Adrenal gland (tissue), 12 donors: ENCODE results near the gene PIGU. TPM values are rescaled to one million over a fixed set of nuclear protein-coding genes. Genes with fewer than 3 reads are reported as not detected.
"Not testable (repeated sequence)": the region's sequence is repeated elsewhere in the genome, so short reads cannot be mapped to it uniquely, and the experiment has no call there.

Experiments
- DNase-seq, 7 donors: peaks; one replicate each; pipeline ENCODE4 v3.0.0-alpha.2; 2019 to 2020
- H3K27ac ChIP-seq, 5 donors: fragments of 200-600 bp; sonication (generic) in 4 of 5; 1 replicate in 3 of 5; 2 replicates in 2 of 5; pipeline versions ENCODE4 v1.5.1 to v1.8.0; 2016 to 2020; ENCODE audit warnings: mild to moderate bottlenecking in 1 of 5
- H3K27me3 ChIP-seq: fragments of 200-600 bp; 2 replicates; pipeline ENCODE4 v1.8.0; 2021
- H3K36me3 ChIP-seq, 2 donors: fragments of 200-600 bp; replicated peaks in 1 of 2; 1 replicate in 1 of 2; 2 replicates in 1 of 2; pipeline versions ENCODE4 v1.5.1 to v1.8.0; 2018 to 2022
- H3K4me1 ChIP-seq, 2 donors: fragments of 200-600 bp; replicated peaks in 1 of 2; 1 replicate in 1 of 2; 2 replicates in 1 of 2; pipeline versions ENCODE4 v1.5.1 to v1.8.0; 2018 to 2021
- H3K4me3 ChIP-seq, 4 donors: fragments of 200-600 bp; sonication (generic) in 3 of 4; one replicate each; pipeline ENCODE4 v1.5.1; 2016 to 2018
- H3K9me3 ChIP-seq, 3 donors: fragments of 200-600 bp; sonication (generic) in 1 of 3; replicated peaks in 1 of 3; 1 replicate in 2 of 3; 2 replicates in 1 of 3; pipeline versions ENCODE4 v1.5.1 to v1.8.0; 2016 to 2021
- POLR2A ChIP-seq, 2 donors: fragments of 450-650 bp; IDR thresholded peaks; one replicate each; pipeline ENCODE4 v1.6.1; 2017; ENCODE audit warnings: antibody characterized with exemption in 2 of 2, mild to moderate bottlenecking in 2 of 2, moderate library complexity in 1 of 2
- WGBS, 4 donors: extraction: QIAGEN DNeasy Blood & Tissue Kit in 2 of 4; methylation state at CpG; one replicate each; pipeline versions ENCODE4 v1.1.5 to v1.1.7; 2013 to 2017; 5-methylcytosine and 5-hydroxymethylcytosine counted together
- intact Hi-C, 2 donors: fragments of 100-400 bp; cut with DNase I; formaldehyde crosslinking; loops; one replicate each; pipeline versions ENCODE4 v1.14.1 to v1.15.0; 2022 to 2023
- polyA plus RNA-seq, 3 donors: library from polyadenylated mRNA; stranded (reverse); fragments of 200-250 nt in 2 of 3; fragments of 350-450 nt in 1 of 3; fragmentation: Illumina TruSeq in 1 of 3; extraction: RNeasy Lipid Tissue Mini Kit (QIAGEN cat#74804) in 1 of 3; gene quantifications; one replicate each; pipeline ENCODE4 v1.2.3, GENCODE V29; 2013 to 2014
- total RNA-seq, 9 donors: library from RNA; depleted of rRNA in 4 of 9; stranded (reverse); fragments of >200 nt in 4 of 9; fragments of 120-200 nt in 1 of 9; fragmentation: NEBNext Ultra II Directional in 1 of 9; extraction: Animal tissue kit (Norgen Biotek cat#: 25700) in 1 of 9; gene quantifications; one replicate each; pipeline versions ENCODE4 v1.1.0 to v1.2.4, GENCODE V29; 2013 to 2023
- TF ChIP-seq, protein P1 (sequence below), 6 experiments: fragments of 450-650 bp in 4 of 6; fragments of 200-600 bp in 2 of 6; sonication (generic) in 1 of 6; IDR thresholded peaks; 1 replicate in 5 of 6; 2 replicates in 1 of 6; pipeline versions ENCODE4 v1.5.1 to v1.8.0; 2016 to 2021; ENCODE audit warnings: antibody characterized with exemption in 6 of 6, mild to moderate bottlenecking in 2 of 6, moderate library complexity in 1 of 6
- donor health status: healthy with polysubstance abuse.
- donor health status: Bipolar disorder and iron deficiency.
- donor health status: DM: yes; HTN: yes; CAD: no.
- donor health status: DM: no; HTN: no; CAD: no.
- donor health status: DM: no; HTN: no; CAD: no.
- donor health status: DM: yes; HTN: yes; CAD: no.

Gene PIGU
- total and polyA plus RNA-seq, 12 donors: 16.8 to 64.1 (median 23.1) TPM

GRCh38 chr20:34673412-34673811 lies 3.5 kb downstream of the PIGU start:
- no peak overlapping the region for H3K27ac ChIP-seq
- H3K36me3 ChIP-seq: no peaks in the 10 kb centered on the region
- H3K4me1 ChIP-seq: peaks cover 4 to 14% of the 10 kb centered on the region in 2 donors
- no peak for DNase-seq
- H3K9me3 ChIP-seq: no peaks in the 10 kb centered on the region
- TF ChIP-seq, protein P1, sequence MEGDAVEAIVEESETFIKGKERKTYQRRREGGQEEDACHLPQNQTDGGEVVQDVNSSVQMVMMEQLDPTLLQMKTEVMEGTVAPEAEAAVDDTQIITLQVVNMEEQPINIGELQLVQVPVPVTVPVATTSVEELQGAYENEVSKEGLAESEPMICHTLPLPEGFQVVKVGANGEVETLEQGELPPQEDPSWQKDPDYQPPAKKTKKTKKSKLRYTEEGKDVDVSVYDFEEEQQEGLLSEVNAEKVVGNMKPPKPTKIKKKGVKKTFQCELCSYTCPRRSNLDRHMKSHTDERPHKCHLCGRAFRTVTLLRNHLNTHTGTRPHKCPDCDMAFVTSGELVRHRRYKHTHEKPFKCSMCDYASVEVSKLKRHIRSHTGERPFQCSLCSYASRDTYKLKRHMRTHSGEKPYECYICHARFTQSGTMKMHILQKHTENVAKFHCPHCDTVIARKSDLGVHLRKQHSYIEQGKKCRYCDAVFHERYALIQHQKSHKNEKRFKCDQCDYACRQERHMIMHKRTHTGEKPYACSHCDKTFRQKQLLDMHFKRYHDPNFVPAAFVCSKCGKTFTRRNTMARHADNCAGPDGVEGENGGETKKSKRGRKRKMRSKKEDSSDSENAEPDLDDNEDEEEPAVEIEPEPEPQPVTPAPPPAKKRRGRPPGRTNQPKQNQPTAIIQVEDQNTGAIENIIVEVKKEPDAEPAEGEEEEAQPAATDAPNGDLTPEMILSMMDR (IDR thresholded peaks at IDR 0.05): no peak
- no peak for TF ChIP-seq POLR2A (IDR thresholded peaks at IDR 0.05)
- no peak overlapping the region for H3K4me3 ChIP-seq
- WGBS, 4 donors: 93 to 95% (median 94%) methylated on average over 5 of the region's 5 CpGs
- intact Hi-C loops: no loop called here
- no peaks in the 10 kb centered on the region for H3K27me3 ChIP-seq

DNA sequence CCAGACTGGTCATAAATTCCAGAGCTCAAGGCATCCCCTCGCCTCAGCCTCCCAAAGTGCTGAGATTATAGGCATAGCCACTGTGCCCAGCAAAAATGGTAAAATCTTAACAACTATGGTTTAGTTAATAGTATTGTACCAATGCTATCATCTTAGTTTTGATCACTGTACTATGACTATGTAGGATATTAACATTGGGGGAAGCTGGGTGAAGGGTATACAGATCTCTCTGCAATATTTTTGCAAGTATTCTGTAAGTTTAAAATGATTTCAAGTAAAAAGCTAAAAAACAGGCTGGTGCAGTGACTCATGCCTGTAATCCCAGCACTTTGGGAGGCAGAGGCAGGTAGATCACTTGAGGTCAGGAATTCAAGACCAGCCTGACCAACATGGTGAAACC lies 7.8 kb downstream of the PIGU start:
- TF ChIP-seq, protein P1 (IDR thresholded peaks at IDR 0.05): no peak
- TF ChIP-seq POLR2A (IDR thresholded peaks at IDR 0.05): no peak
- intact Hi-C loops: no loop called here
- no peak overlapping the region for H3K27ac ChIP-seq
- no peak for DNase-seq
- 97 to 100% (median 100%) methylated on average over 1 of the region's 1 CpG for WGBS, 4 donors
- H3K4me1 ChIP-seq: no peaks in the 10 kb centered on the region
- no peaks in the 10 kb centered on the region for H3K36me3 ChIP-seq
- H3K9me3 ChIP-seq: no peaks in the 10 kb centered on the region
- no peak overlapping the region for H3K4me3 ChIP-seq
- no peaks in the 10 kb centered on the region for H3K27me3 ChIP-seq

- H3K27ac ChIP-seq, intact Hi-C loops, H3K4me3 ChIP-seq, H3K4me1 ChIP-seq, DNase-seq, H3K9me3 ChIP-seq, H3K36me3 ChIP-seq, H3K27me3 ChIP-seq: not testable (repeated sequence)
- 92 to 99% (median 97%) methylated on average over 7 of the region's 7 CpGs for WGBS, 4 donors
Measured at GRCh38 chr20:34664751-34665150, 12.1 kb downstream of the PIGU start.

- intact Hi-C loops: no loop called here
- WGBS, 4 donors: 91 to 94% (median 92%) methylated on average over 5 of the region's 5 CpGs
- no peak for DNase-seq
- TF ChIP-seq, protein P1 (IDR thresholded peaks at IDR 0.05): no peak
- TF ChIP-seq POLR2A (IDR thresholded peaks at IDR 0.05): no peak
- Histone ChIP-seq H3K4me1 (no peaks in the 10 kb centered on the region), H3K27me3 (no peaks in the 10 kb centered on the region), H3K4me3 (no peak overlapping the region), H3K9me3 (no peaks in the 10 kb centered on the region), H3K36me3 (no peaks in the 10 kb centered on the region), H3K27ac (no peak overlapping the region)
Measured at GRCh38 chr20:34663213-34663943, 13.5 kb downstream of the PIGU start.

DNA sequence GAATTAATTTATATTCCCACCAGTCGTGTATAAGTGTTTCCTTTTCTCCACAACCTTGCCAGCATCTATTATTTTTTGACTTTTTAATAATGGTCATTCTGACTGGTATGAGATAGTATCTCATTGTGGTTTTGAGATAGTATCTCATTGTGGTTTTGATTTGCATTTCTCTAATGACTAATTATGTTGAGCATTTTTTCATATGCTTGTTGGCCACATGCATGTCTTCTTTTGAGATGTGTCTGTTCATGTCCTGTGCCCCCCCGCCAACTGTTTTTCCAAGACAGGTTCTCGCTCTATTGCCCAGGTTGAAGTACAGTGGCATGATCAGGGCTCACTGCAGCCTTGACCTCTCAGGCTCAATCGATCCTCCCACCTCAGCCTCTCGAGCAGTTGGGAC lies 15.1 kb downstream of the PIGU start:
- H3K4me3 ChIP-seq, H3K4me1 ChIP-seq, H3K9me3 ChIP-seq, H3K27ac ChIP-seq, DNase-seq, H3K27me3 ChIP-seq, H3K36me3 ChIP-seq, intact Hi-C loops: not testable (repeated sequence)
- WGBS, 4 donors: 81 to 87% (median 85%) methylated on average over 5 of the region's 5 CpGs

GRCh38 chr20:34658654-34659053 lies 18.2 kb downstream of the PIGU start:
- H3K4me1 ChIP-seq, H3K27me3 ChIP-seq, H3K36me3 ChIP-seq, H3K4me3 ChIP-seq, H3K9me3 ChIP-seq, DNase-seq, intact Hi-C loops, H3K27ac ChIP-seq: not testable (repeated sequence)
- WGBS, 4 donors: 93 to 96% methylated on average over 24 to 28 of the region's 31 CpGs; no CpG with 5 or more reads in 2 of the 4 donors
